ENCODE results near the gene ARHGAP40.

- no peak for TF ChIP-seq CTCF (conservative IDR thresholded peaks at IDR 0.05)
- no peak for TF ChIP-seq ZFX (IDR thresholded peaks at IDR 0.05)
Observed at GRCh38 chr20:38630727-38631126, 29.1 kb downstream of the ARHGAP40 start.
